Activated T-cell treated with anti-CD3 and anti-CD28 coated beads, Interleukin-2, amount 50 U/mL, for 72 hours (primary cell): Measurements from ENCODE around the gene ANKRD12. TPM values are rescaled to one million over a fixed set of nuclear protein-coding genes. Genes with fewer than 3 reads are reported as not detected.
"Not testable (repeated sequence)": the region's sequence is repeated elsewhere in the genome, so short reads cannot be mapped to it uniquely, and the experiment has no call there.

Source experiments
- ATAC-seq, 2 donors: fragments of 150-1000 bp; cut with Tn5 transposase; replicated peaks in 1 of 2; 2 replicates each; pipeline ENCODE4 v1.10.0; 2021; ENCODE audit warnings: moderate library complexity in 2 of 2, mild to moderate bottlenecking in 1 of 2
- DNase-seq, 2 donors: peaks; one replicate each; pipeline ENCODE4 v3.0.0; 2021 to 2022; ENCODE audit warnings: mixed read lengths in 1 of 2
- H3K27ac Mint-ChIP-seq: one replicate; pipeline ENCODE4 v1.8.0; 2022; ENCODE audit warnings: mild to moderate bottlenecking, moderate library complexity, mixed read lengths
- H3K27me3 Mint-ChIP-seq: one replicate; pipeline ENCODE4 v1.8.0; 2022; ENCODE audit warnings: low read depth, mixed read lengths
- H3K36me3 Mint-ChIP-seq, 2 donors: one replicate each; pipeline ENCODE4 v1.8.0; 2022; ENCODE audit warnings: mixed read lengths in 2 of 2, mild to moderate bottlenecking in 1 of 2; ENCODE audit not compliant: insufficient read depth in 2 of 2
- H3K4me1 Mint-ChIP-seq: one replicate; pipeline ENCODE4 v1.8.0; 2022; ENCODE audit warnings: low read depth, mixed read lengths
- H3K4me3 Mint-ChIP-seq, 2 donors: one replicate each; pipeline ENCODE4 v1.8.0; 2022; ENCODE audit warnings: mild to moderate bottlenecking in 2 of 2, mixed read lengths in 2 of 2, moderate library complexity in 2 of 2
- H3K9me3 Mint-ChIP-seq, 2 donors: one replicate each; pipeline ENCODE4 v1.8.0; 2022; ENCODE audit warnings: mixed read lengths in 2 of 2
- total RNA-seq, 2 donors: library from RNA; stranded (reverse); gene quantifications; one replicate each; pipeline ENCODE4 v1.2.3, GENCODE V29; 2022

The ANKRD12 gene
- total RNA-seq, 2 donors from 2014 or later, result 84.4 to 123 TPM

GRCh38 chr18:9162663-9163062 is 26.1 kb downstream of the ANKRD12 start:
- peaks cover 19 to 21% of the 10 kb centered on the region in 2 donors for H3K9me3 Mint-ChIP-seq

DNA sequence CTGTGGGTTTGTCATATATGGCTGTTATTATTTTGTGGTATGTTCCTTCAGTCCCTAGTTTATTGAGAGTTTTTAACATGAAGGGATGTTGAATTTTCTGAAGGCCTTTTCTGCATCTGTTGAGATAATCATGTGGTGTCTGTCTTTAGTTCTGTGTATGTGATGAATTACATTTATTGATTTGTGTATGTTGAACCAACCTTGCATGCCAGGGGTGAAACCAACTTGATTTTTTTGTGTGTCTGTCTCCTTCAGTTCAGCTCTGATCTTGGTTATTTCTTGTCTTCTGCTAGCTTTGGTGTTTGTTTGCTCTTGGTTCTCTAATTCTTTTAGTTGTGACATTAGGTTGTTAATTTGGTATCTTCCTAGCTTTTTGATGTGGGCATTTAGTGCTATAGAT is 27.6 kb downstream of the ANKRD12 start:
- Mint-ChIP-seq H3K27ac (peak overlapping the region; percentile 16), H3K36me3 (peaks cover 36 to 48% of the 10 kb centered on the region in 2 donors), H3K4me1 (peaks cover 45% of the 10 kb centered on the region), H3K4me3 (peak overlapping the region in 1 of 2 donors; percentile 34), H3K9me3 (peaks cover 19 to 22% of the 10 kb centered on the region in 2 donors)
- DNase-seq, ATAC-seq, H3K27me3 Mint-ChIP-seq: not testable (repeated sequence)

More at GRCh38 chr18:9162663-9163062, 26.1 kb downstream of the ANKRD12 start:
- peaks cover 35 to 44% of the 10 kb centered on the region in 2 donors for H3K36me3 Mint-ChIP-seq
- H3K4me1 Mint-ChIP-seq, result peaks cover 43% of the 10 kb centered on the region
- not testable (repeated sequence) for ATAC-seq, DNase-seq, H3K27me3 Mint-ChIP-seq, H3K27ac Mint-ChIP-seq
- peak overlapping the region in 1 of 2 donors; percentile 29 for H3K4me3 Mint-ChIP-seq

- H3K27me3 Mint-ChIP-seq, H3K27ac Mint-ChIP-seq, DNase-seq, ATAC-seq, H3K4me3 Mint-ChIP-seq: not testable (repeated sequence)
- Mint-ChIP-seq H3K4me1 (peaks cover 58% of the 10 kb centered on the region), H3K9me3 (peaks cover 19 to 29% of the 10 kb centered on the region in 2 donors), H3K36me3 (peaks cover 41 to 57% of the 10 kb centered on the region in 2 donors)
These were observed 29.3 kb downstream of the ANKRD12 start for GRCh38 chr18:9165883-9166282.

GRCh38 chr18:9169515-9169914 is 32.9 kb downstream of the ANKRD12 start:
- Mint-ChIP-seq H3K4me3 (peak overlapping the region in 1 of 2 donors; percentile 53), H3K36me3 (peaks cover 32 to 46% of the 10 kb centered on the region in 2 donors)

DNA sequence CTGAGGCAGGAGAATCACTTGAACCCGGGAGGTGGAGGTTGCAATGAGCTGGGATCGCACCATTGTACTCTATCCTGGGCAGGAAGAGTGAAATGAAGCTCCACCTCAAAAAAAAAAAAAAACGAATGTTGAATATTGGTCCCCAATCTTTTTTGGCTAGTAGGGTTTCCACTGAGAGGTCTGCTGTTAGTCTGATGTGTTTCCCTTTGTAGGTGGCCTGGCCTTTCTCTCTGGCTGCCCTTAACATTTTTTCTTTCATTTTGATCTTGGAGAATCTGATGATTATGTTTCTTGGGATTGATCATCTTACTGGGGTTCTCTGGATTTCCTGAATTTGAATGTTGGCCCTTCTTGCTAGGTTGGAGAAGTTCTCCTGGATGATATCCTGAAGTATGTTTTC is 35.3 kb downstream of the ANKRD12 start:
- peak overlapping the region; percentile 83 for H3K27ac Mint-ChIP-seq

More at GRCh38 chr18:9169515-9169914, 32.9 kb downstream of the ANKRD12 start:
- peaks cover 8 to 14% of the 10 kb centered on the region in 2 donors for H3K9me3 Mint-ChIP-seq
- H3K27me3 Mint-ChIP-seq, ATAC-seq, DNase-seq: not testable (repeated sequence)
- peak overlapping the region; percentile 85 for H3K27ac Mint-ChIP-seq
- H3K4me1 Mint-ChIP-seq, result peaks cover 61% of the 10 kb centered on the region

DNA sequence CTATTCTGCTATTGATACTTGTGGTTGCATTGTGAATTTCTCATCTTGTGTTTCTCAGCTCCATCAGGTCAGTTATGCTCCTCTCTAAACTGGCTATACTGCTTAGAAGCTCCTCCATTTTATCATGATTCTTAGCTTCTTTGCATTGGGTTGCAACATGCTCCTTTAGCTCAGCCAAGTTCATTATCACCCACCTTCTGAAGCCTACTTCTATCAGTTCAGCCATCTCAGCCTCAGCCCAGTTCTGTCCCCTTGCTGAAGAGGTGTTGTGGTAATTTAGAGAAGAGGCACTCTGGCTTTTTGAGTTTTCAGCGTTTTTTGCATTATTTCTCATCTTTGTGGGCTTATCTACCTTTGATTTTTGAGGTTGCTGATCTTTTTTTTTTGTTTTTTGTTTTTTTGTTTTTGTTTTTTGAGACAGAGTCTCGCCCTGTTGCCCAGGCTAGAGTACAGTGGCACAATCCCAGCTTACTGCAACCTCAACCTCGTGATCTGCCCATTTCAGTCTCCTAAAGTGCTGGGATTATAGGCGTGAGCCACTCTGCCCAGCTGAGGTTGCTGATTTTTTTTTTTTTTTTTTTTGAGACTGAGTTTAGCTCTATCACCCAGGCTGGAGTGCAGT is 36.0 kb downstream of the ANKRD12 start:
- Mint-ChIP-seq H3K4me3 (peak overlapping the region in 1 of 2 donors; percentile 49), H3K27ac (peak overlapping the region; percentile 83), H3K9me3 (peaks cover 2 to 10% of the 10 kb centered on the region in 2 donors), H3K4me1 (peaks cover 65% of the 10 kb centered on the region), H3K36me3 (peaks cover 22 to 40% of the 10 kb centered on the region in 2 donors), H3K27me3 (no peaks in the 10 kb centered on the region)
- no peak for DNase-seq
- no peak for ATAC-seq

More for the DNA sequence above, 35.3 kb downstream of the ANKRD12 start:
- Mint-ChIP-seq H3K9me3 (peaks cover 2 to 10% of the 10 kb centered on the region in 2 donors), H3K4me1 (peaks cover 63% of the 10 kb centered on the region), H3K4me3 (peak overlapping the region in 1 of 2 donors; percentile 49), H3K36me3 (peaks cover 25 to 44% of the 10 kb centered on the region in 2 donors)
- not testable (repeated sequence) for ATAC-seq, DNase-seq, H3K27me3 Mint-ChIP-seq

DNA sequence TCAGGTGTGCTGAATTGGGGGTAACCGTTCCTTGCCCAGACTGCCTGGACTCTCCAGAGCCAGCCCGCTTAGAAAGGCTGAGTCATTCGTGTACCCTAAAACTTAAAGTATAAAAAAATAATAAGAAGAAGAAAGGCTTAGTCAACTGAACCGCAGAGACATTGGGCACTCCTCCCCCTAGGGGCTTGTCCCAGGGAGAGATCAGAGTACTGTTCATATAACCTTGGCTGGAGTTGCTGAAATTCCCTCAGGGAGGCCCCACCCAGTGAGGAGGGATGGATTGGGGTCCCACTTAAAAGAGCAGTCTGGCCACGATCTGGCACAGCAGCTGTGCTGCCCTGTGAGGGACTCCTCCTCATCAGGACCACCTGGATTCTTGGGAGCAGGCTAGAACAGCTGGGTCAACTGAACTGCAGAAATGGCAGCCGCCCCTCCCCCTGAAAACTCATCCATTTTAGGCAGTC is 37.2 kb downstream of the ANKRD12 start:
- ATAC-seq (peak in 1 of 2 donors; percentile 61), DNase-seq (no peak)
- peaks cover 63% of the 10 kb centered on the region for H3K4me1 Mint-ChIP-seq
- peaks cover 18 to 38% of the 10 kb centered on the region in 2 donors for H3K36me3 Mint-ChIP-seq
- peaks cover 2 to 10% of the 10 kb centered on the region in 2 donors for H3K9me3 Mint-ChIP-seq
- H3K27ac Mint-ChIP-seq, result no peak overlapping the region
- H3K4me3 Mint-ChIP-seq, result no peak overlapping the region
- H3K27me3 Mint-ChIP-seq, result no peaks in the 10 kb centered on the region

- Mint-ChIP-seq H3K9me3 (peaks cover 2 to 7% of the 10 kb centered on the region in 2 donors), H3K27me3 (no peaks in the 10 kb centered on the region), H3K27ac (no peak overlapping the region), H3K4me1 (peaks cover 58% of the 10 kb centered on the region), H3K36me3 (peaks cover 17 to 36% of the 10 kb centered on the region in 2 donors), H3K4me3 (no peak overlapping the region)
- ATAC-seq, result no peak
- no peak for DNase-seq
These were observed 37.7 kb downstream of the ANKRD12 start for GRCh38 chr18:9174302-9174701.

GRCh38 chr18:9175115-9175514 is 38.5 kb downstream of the ANKRD12 start:
- Mint-ChIP-seq H3K4me3 (no peak overlapping the region), H3K36me3 (peaks cover 15 to 31% of the 10 kb centered on the region in 2 donors), H3K9me3 (peaks cover 2 to 4% of the 10 kb centered on the region in 2 donors), H3K27me3 (no peaks in the 10 kb centered on the region), H3K4me1 (peaks cover 56% of the 10 kb centered on the region), H3K27ac (no peak overlapping the region)
- ATAC-seq, result no peak
- no peak for DNase-seq

DNA sequence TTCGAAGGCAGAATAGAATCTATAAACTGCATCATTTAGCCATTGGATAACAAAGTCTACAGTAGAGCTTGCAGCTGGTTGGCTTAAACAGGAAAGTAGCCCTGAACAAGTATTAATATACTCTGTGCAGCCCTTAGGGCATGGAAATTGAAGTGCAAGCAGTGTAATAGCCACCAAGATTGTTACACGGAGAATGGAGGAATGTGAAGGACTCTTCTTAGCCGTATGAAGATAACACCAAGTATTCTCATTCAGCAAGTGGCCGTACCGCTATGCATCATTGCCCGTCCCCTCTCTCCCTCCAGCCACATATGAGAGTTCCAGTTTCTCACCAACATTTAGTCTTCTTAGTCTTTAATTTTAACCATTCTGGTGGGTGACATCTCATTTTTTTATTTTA is 40.5 kb downstream of the ANKRD12 start:
- no peak overlapping the region for H3K4me3 Mint-ChIP-seq
- no peak overlapping the region for H3K27ac Mint-ChIP-seq
- H3K4me1 Mint-ChIP-seq, result peaks cover 51% of the 10 kb centered on the region
- peaks cover 2 to 3% of the 10 kb centered on the region in 2 donors for H3K9me3 Mint-ChIP-seq
- no peak for DNase-seq
- H3K27me3 Mint-ChIP-seq, result no peaks in the 10 kb centered on the region
- peaks cover 11 to 26% of the 10 kb centered on the region in 2 donors for H3K36me3 Mint-ChIP-seq
- ATAC-seq, result no peak

GRCh38 chr18:9177466-9177865 is 40.9 kb downstream of the ANKRD12 start:
- ATAC-seq (no peak), DNase-seq (no peak)
- Mint-ChIP-seq H3K27ac (peak overlapping the region; percentile 68), H3K36me3 (peaks cover 9 to 25% of the 10 kb centered on the region in 2 donors), H3K27me3 (no peaks in the 10 kb centered on the region), H3K4me1 (peaks cover 47% of the 10 kb centered on the region), H3K9me3 (peaks cover under 1 to 3% of the 10 kb centered on the region in 2 donors), H3K4me3 (peak overlapping the region in 1 of 2 donors; percentile 8)

GRCh38 chr18:9178557-9178956 is 42.0 kb downstream of the ANKRD12 start:
- Mint-ChIP-seq H3K27me3 (no peaks in the 10 kb centered on the region), H3K4me3 (no peak overlapping the region), H3K36me3 (peaks cover 8 to 31% of the 10 kb centered on the region in 2 donors), H3K27ac (peak overlapping the region; percentile 68), H3K4me1 (peaks cover 51% of the 10 kb centered on the region), H3K9me3 (peaks cover 0 to 3% of the 10 kb centered on the region in 2 donors)
- DNase-seq, result no peak
- no peak for ATAC-seq

- ATAC-seq (no peak), DNase-seq (no peak)
- Mint-ChIP-seq H3K4me1 (peaks cover 62% of the 10 kb centered on the region), H3K4me3 (no peak overlapping the region), H3K36me3 (peaks cover 14 to 45% of the 10 kb centered on the region in 2 donors), H3K27ac (peak overlapping the region; percentile 90), H3K27me3 (no peaks in the 10 kb centered on the region), H3K9me3 (peaks cover 0 to 1% of the 10 kb centered on the region in 2 donors)
These were observed 44.7 kb downstream of the ANKRD12 start for GRCh38 chr18:9181275-9181674.
